Endothelial cell of umbilical vein (primary cell): ENCODE results near the gene KCNE1. TPM values are rescaled to one million over a fixed set of nuclear protein-coding genes. Genes with fewer than 3 reads are reported as not detected.

Experiments
- Bru-seq: library from RNA; stranded (reverse); fragments of 400-500 nt; gene quantifications from one replicate; lab custom pipeline; 2021; lab: Mats Ljungman, UMichigan
- BruChase-seq, 2 experiments: library from RNA; stranded (reverse); fragments of 400-500 nt; gene quantifications; one replicate each; lab custom pipeline; 2021; lab: Mats Ljungman, UMichigan
- BruUV-seq: library from RNA; stranded (reverse); fragments of 400-500 nt; replicated peaks from 2 replicates; lab custom pipeline; 2021; lab: Mats Ljungman, UMichigan
- CTCF ChIA-PET: fragments of 300-600, 350-600 bp; sonication (Branson Sonifier 250); formaldehyde crosslinking; loops from one replicate; lab custom pipeline; 2021; ENCODE audit warnings: antibody characterized with exemption, inconsistent platforms; lab: Charles Lee
- POLR2A ChIA-PET: fragments of 300-600, 350-600 bp; sonication (Branson Sonifier 250); formaldehyde crosslinking; loops from one replicate; lab custom pipeline; 2021; ENCODE audit warnings: antibody characterized with exemption, inconsistent platforms; lab: Charles Lee
- DNase-seq: peaks from one replicate; pipeline ENCODE4 v3.0.0-alpha.2; 2011; ENCODE audit warnings: low read depth, low spot score
- FAIRE-seq: peaks from 2 replicates; lab custom pipeline; 2011; peaks lifted over from hg19 to GRCh38; lab: Jason Lieb, UNC
- H2AFZ ChIP-seq: 2 replicates; pipeline ENCODE4 v1.6.0; 2012; ENCODE audit warnings: low read depth, low read length, control low read depth, inconsistent platforms
- H3K27ac ChIP-seq: 2 replicates; pipeline ENCODE4 v1.5.1; 2011; ENCODE audit warnings: low read depth, mild to moderate bottlenecking, control low read depth, low read length, moderate library complexity; ENCODE audit not compliant: insufficient read depth
- H3K27me3 ChIP-seq, 2 experiments: 2 replicates each; pipeline versions ENCODE4 v1.6.0 to v1.6.1; 2011; ENCODE audit warnings: low read length in 2 of 2, mixed read lengths in 1 of 2; ENCODE audit not compliant: control insufficient read depth in 2 of 2, insufficient read depth in 2 of 2
- H3K36me3 ChIP-seq, 2 experiments: 2 replicates in 1 of 2; 3 replicates in 1 of 2; pipeline ENCODE4 v1.5.1; 2011; ENCODE audit warnings: low read length in 2 of 2, mild to moderate bottlenecking in 1 of 2, moderate library complexity in 1 of 2; ENCODE audit not compliant: control insufficient read depth in 2 of 2, insufficient read depth in 2 of 2; ENCODE audit errors: extremely low read depth in 1 of 2
- H3K4me1 ChIP-seq: 3 replicates; pipeline ENCODE4 v1.5.1; 2011; ENCODE audit warnings: mild to moderate bottlenecking, low read length; ENCODE audit not compliant: control insufficient read depth, insufficient read depth; ENCODE audit errors: extremely low read depth
- H3K4me2 ChIP-seq: 2 replicates; pipeline ENCODE4 v1.6.1; 2011; ENCODE audit warnings: low read length, control low read depth, mixed read lengths; ENCODE audit not compliant: insufficient read depth
- H3K4me3 ChIP-seq, 3 experiments: fragments of 200-600 bp in 1 of 3; sonication (generic), shearing (Covaris generic) in 1 of 3; replicated peaks in 1 of 3; 2 replicates each; pipeline ENCODE4 v1.5.1; 2011 to 2016; ENCODE audit warnings: control low read depth in 3 of 3, low read length in 3 of 3, mild to moderate bottlenecking in 2 of 3, inconsistent platforms in 1 of 3, low read depth in 1 of 3, moderate library complexity in 1 of 3; ENCODE audit not compliant: insufficient read depth in 1 of 3
- H3K79me2 ChIP-seq: 2 replicates; pipeline ENCODE4 v1.6.0; 2012; ENCODE audit warnings: low read length, inconsistent platforms; ENCODE audit not compliant: control insufficient read depth, insufficient read depth
- H3K9ac ChIP-seq: replicated peaks from 2 replicates; pipeline ENCODE3; 2011; ENCODE audit warnings: low read length, control low read depth; ENCODE audit not compliant: insufficient read depth; ENCODE audit errors: extremely low read depth
- H3K9me1 ChIP-seq: replicated peaks from 3 replicates; pipeline ENCODE4 v1.6.0; 2011; ENCODE audit warnings: mild to moderate bottlenecking, low read length; ENCODE audit not compliant: control insufficient read depth, insufficient read depth; ENCODE audit errors: extremely low read depth
- H3K9me3 ChIP-seq: replicated peaks from 2 replicates; pipeline ENCODE4 v1.5.1; 2012; ENCODE audit warnings: low read length, inconsistent platforms; ENCODE audit not compliant: control insufficient read depth, insufficient read depth
- H4K20me1 ChIP-seq: replicated peaks from 2 replicates; pipeline ENCODE3; 2011; ENCODE audit warnings: mild to moderate bottlenecking, low read length; ENCODE audit not compliant: control insufficient read depth, insufficient read depth; ENCODE audit errors: extremely low read depth
- EZH2 ChIP-seq: IDR thresholded peaks from 2 replicates; pipeline ENCODE4 v1.6.1; 2012; ENCODE audit warnings: borderline replicate concordance, low read depth, mild to moderate bottlenecking, moderate library complexity, low read length, inconsistent platforms; ENCODE audit not compliant: severe bottlenecking
- FOS ChIP-seq: IDR thresholded peaks from 2 replicates; pipeline ENCODE4 v1.6.1; 2011; ENCODE audit warnings: mild to moderate bottlenecking, low read length, moderate library complexity, borderline replicate concordance; ENCODE audit not compliant: insufficient read depth
- GATA2 ChIP-seq: IDR thresholded peaks from 2 replicates; pipeline ENCODE4 v1.7.0; 2011; ENCODE audit warnings: low read depth, mild to moderate bottlenecking, moderate library complexity, mixed read lengths, low read length; ENCODE audit not compliant: insufficient read length, insufficient read depth
- JUN ChIP-seq: IDR thresholded peaks from 2 replicates; pipeline ENCODE4 v1.6.1; 2011; ENCODE audit warnings: borderline replicate concordance, low read depth; ENCODE audit not compliant: insufficient read length, insufficient read depth
- MYC ChIP-seq: IDR thresholded peaks from one replicate; pipeline ENCODE4 v1.6.1; 2011; ENCODE audit warnings: mild to moderate bottlenecking, low read depth, low read length
- POLR2A ChIP-seq: IDR thresholded peaks from 2 replicates; pipeline ENCODE4 v1.6.1; 2012; ENCODE audit warnings: low read depth, mild to moderate bottlenecking, control low read depth, low read length
- POLR2AphosphoS5 ChIP-seq: IDR thresholded peaks from 2 replicates; pipeline ENCODE4 v1.6.1; 2012; ENCODE audit warnings: low read depth, mild to moderate bottlenecking, control low read depth, low read length, moderate library complexity; ENCODE audit not compliant: insufficient read depth
- dilution Hi-C: fragments of 300-500 bp; cut with MboI; formaldehyde crosslinking; loops from one replicate; pipeline ENCODE4 v1.15.0; 2019; ENCODE audit warnings: low sequenced_read_pairs; ENCODE audit not compliant: extremely low pct_ligation_motif_present
- intact Hi-C: fragments of 100-400 bp; cut with micrococcal nuclease; formaldehyde crosslinking; loops from one replicate; pipeline ENCODE4 v1.10.0; 2022
- long read RNA-seq: library from polyadenylated mRNA; stranded (forward); transcript quantifications from one replicate; pipeline ENCODE4 v2.0.0, GENCODE V29; 2021
- polyA minus RNA-seq, 3 experiments: library from RNA; depleted of rRNA, polyadenylated mRNA; stranded (reverse); fragments of >200 nt; gene quantifications; 1 replicate in 1 of 3; 2 replicates in 2 of 3; pipeline ENCODE4 v1.2.3, GENCODE V29; 2011
- polyA plus RNA-seq, 4 experiments: library from polyadenylated mRNA; depleted of rRNA in 3 of 4; stranded (reverse) in 3 of 4; unstranded in 1 of 4; fragments of >200 nt; gene quantifications; 2 replicates each; pipeline versions ENCODE4 v1.2.1 to v1.2.3, GENCODE V29; 2011 to 2012; ENCODE audit warnings: missing spikeins in 1 of 4
- total RNA-seq: library from RNA; stranded (reverse); gene quantifications from 2 replicates; pipeline ENCODE4 v1.2.3, GENCODE V29; 2021
- TF ChIP-seq, protein P1 (sequence below): IDR thresholded peaks from 2 replicates; pipeline ENCODE4 v1.6.1; 2011; ENCODE audit not compliant: insufficient read depth, insufficient read length
- TF ChIP-seq, protein P2 (sequence below), 2 donors: IDR thresholded peaks; 1 replicate in 1 of 2; 2 replicates in 1 of 2; pipeline ENCODE4 v1.5.1; 2011; ENCODE audit warnings: low read length in 2 of 2, mild to moderate bottlenecking in 2 of 2, moderate library complexity in 2 of 2, control low read depth in 1 of 2, inconsistent platforms in 1 of 2, low read depth in 1 of 2; ENCODE audit not compliant: insufficient read depth in 1 of 2; ENCODE audit errors: extremely low read depth in 1 of 2

Gene KCNE1
- total RNA-seq: 0.38 and 0.53 TPM in 2 replicates
- 0.08 and 0.10 TPM in 2 replicates for polyA plus RNA-seq
- 0.06 TPM in 1 of 2 replicates, not detected in the other for polyA plus RNA-seq (2011; cell fraction: cytosol; rRNA removed)
- polyA plus RNA-seq (2011; cell fraction: nucleus; rRNA removed): 0.40 and 0.62 TPM in 2 replicates
- 0.12 and 0.25 TPM in 2 replicates for polyA plus RNA-seq (2012)
- 0.36 and 0.49 TPM in 2 replicates for polyA minus RNA-seq
- polyA minus RNA-seq (2011; cell fraction: cytosol; rRNA and poly(A)+ RNA removed): not detected
- polyA minus RNA-seq (2011; cell fraction: nucleus; rRNA and poly(A)+ RNA removed): 0.87 and 2.0 TPM in 2 replicates
- Bru-seq, nascent RNA: percentile 25 among the genes with signal in this experiment
- BruChase-seq, experiment 1, labeled RNA remaining after a 6-hour chase: percentile 19 among the genes with signal in this experiment
- percentile 23 among the genes with signal in this experiment for BruChase-seq, experiment 2, labeled RNA remaining after a 2-hour chase
- long read RNA-seq: 0 reads

- no peaks in the 10 kb centered on the region for H3K9me1 ChIP-seq
- H3K4me3 ChIP-seq: no peak within 1 kb of the TSS
- H4K20me1 ChIP-seq: no peaks in the 10 kb centered on the region
- no peak within 1 kb of the TSS for H3K9ac ChIP-seq
- POLR2A ChIA-PET: no interaction called here
- no peak for DNase-seq
- no peaks in the 10 kb centered on the region for H3K79me2 ChIP-seq
- no peaks in the 10 kb centered on the region for H3K27me3 ChIP-seq
- intact Hi-C loops (no loop called here), dilution Hi-C loops (no loop called here)
- CTCF ChIA-PET: interaction anchor here (1.6 to 10.6 kb wide), 9 partner anchors 14 to 118 kb away, joined by 6 to 394 read pairs (median 58); no protein-coding TSS in a partner anchor
- H3K4me1 ChIP-seq: no peaks in the 10 kb centered on the region
- FAIRE-seq: no peak
- no TSS peak for BruUV-seq
- H3K36me3 ChIP-seq: no peaks in the 10 kb centered on the region
- H3K9me3 ChIP-seq: no peaks in the 10 kb centered on the region
- H3K4me2 ChIP-seq: no peak within 1 kb of the TSS
- H2AFZ ChIP-seq: no peak within 1 kb of the TSS
- H3K27ac ChIP-seq: no peak within 1 kb of the TSS
- TF ChIP-seq, protein P1, sequence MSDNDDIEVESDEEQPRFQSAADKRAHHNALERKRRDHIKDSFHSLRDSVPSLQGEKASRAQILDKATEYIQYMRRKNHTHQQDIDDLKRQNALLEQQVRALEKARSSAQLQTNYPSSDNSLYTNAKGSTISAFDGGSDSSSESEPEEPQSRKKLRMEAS: no peak
- TF ChIP-seq MYC (no peak), JUN (no peak), POLR2A (no peak), POLR2AphosphoS5 (no peak), FOS (no peak), GATA2 (no peak), EZH2 (no peak)
- TF ChIP-seq, protein P2, sequence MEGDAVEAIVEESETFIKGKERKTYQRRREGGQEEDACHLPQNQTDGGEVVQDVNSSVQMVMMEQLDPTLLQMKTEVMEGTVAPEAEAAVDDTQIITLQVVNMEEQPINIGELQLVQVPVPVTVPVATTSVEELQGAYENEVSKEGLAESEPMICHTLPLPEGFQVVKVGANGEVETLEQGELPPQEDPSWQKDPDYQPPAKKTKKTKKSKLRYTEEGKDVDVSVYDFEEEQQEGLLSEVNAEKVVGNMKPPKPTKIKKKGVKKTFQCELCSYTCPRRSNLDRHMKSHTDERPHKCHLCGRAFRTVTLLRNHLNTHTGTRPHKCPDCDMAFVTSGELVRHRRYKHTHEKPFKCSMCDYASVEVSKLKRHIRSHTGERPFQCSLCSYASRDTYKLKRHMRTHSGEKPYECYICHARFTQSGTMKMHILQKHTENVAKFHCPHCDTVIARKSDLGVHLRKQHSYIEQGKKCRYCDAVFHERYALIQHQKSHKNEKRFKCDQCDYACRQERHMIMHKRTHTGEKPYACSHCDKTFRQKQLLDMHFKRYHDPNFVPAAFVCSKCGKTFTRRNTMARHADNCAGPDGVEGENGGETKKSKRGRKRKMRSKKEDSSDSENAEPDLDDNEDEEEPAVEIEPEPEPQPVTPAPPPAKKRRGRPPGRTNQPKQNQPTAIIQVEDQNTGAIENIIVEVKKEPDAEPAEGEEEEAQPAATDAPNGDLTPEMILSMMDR (IDR thresholded peaks at IDR 0.05; ENCODE audit: extremely low read depth in 1 of 2, insufficient read depth in 1 of 2, low read depth in 1 of 2, low read length in 2 of 2): no peak
These were observed at the start of gene KCNE1 for GRCh38 chr21:34511787-34512455. Gene KCNE1 (minus strand): TSS chr21:34512210. CDS start chr21:34449634, 62,576 bp downstream.
